DND-41 (cell line): ENCODE data around the gene PKD1L1.

ENCODE experiments used
- ATAC-seq: fragments of 200-7000 bp; cut with Tn5 transposase; 3 replicates; pipeline ENCODE4 v1.9.1; 2021; ENCODE audit warnings: low read depth; ENCODE audit not compliant: insufficient read depth
- DNase-seq: peaks from one replicate; pipeline ENCODE4 v3.0.0-alpha.2; 2020
- H2AFZ ChIP-seq: 2 replicates; pipeline ENCODE4 v1.6.0; 2012; ENCODE audit warnings: low read depth, low read length
- H3K27ac ChIP-seq: 2 replicates; pipeline ENCODE4 v1.5.1; 2012; ENCODE audit warnings: low read length, inconsistent platforms
- H3K27me3 ChIP-seq: fragments of 200-600 bp; sonication (generic); 2 replicates; pipeline ENCODE4 v1.6.0; 2012; ENCODE audit warnings: low read length, mild to moderate bottlenecking, inconsistent platforms; ENCODE audit not compliant: insufficient read depth, poor library complexity
- H3K36me3 ChIP-seq: 2 replicates; pipeline ENCODE4 v1.5.1; 2012; ENCODE audit warnings: low read length, inconsistent platforms; ENCODE audit not compliant: insufficient read depth
- H3K4me1 ChIP-seq: 2 replicates; pipeline ENCODE4 v1.5.1; 2012; ENCODE audit warnings: mild to moderate bottlenecking, low read length; ENCODE audit not compliant: insufficient read depth
- H3K4me2 ChIP-seq: 2 replicates; pipeline ENCODE4 v1.6.0; 2012; ENCODE audit warnings: mild to moderate bottlenecking, moderate library complexity, low read length, inconsistent platforms; ENCODE audit not compliant: insufficient read depth
- H3K4me3 ChIP-seq, 2 experiments: fragments of 200-600 bp in 1 of 2; shearing (Covaris generic) in 1 of 2; 2 replicates each; pipeline ENCODE4 v1.5.1; 2012 to 2016; ENCODE audit warnings: inconsistent platforms in 2 of 2, low read length in 2 of 2, mild to moderate bottlenecking in 2 of 2, low read depth in 1 of 2, moderate library complexity in 1 of 2
- H3K79me2 ChIP-seq: 2 replicates; pipeline ENCODE4 v1.6.0; 2012; ENCODE audit warnings: low read length, inconsistent platforms; ENCODE audit not compliant: insufficient read depth
- H3K9ac ChIP-seq: 2 replicates; pipeline ENCODE4 v1.6.0; 2012; ENCODE audit warnings: low read depth, mild to moderate bottlenecking, inconsistent platforms, low read length, moderate library complexity
- H3K9me3 ChIP-seq: 2 replicates; pipeline ENCODE4 v1.5.1; 2012; ENCODE audit warnings: low read length, moderate library complexity, mild to moderate bottlenecking, inconsistent platforms; ENCODE audit not compliant: insufficient read depth, severe bottlenecking
- H4K20me1 ChIP-seq: 2 replicates; pipeline ENCODE4 v1.6.0; 2012; ENCODE audit warnings: low read length; ENCODE audit not compliant: insufficient read depth
- CTCF ChIP-seq: IDR thresholded peaks from 2 replicates; pipeline ENCODE4 v1.5.1; 2012; ENCODE audit warnings: borderline replicate concordance, low read length, moderate library complexity, mild to moderate bottlenecking; ENCODE audit not compliant: poor library complexity, severe bottlenecking; ENCODE audit errors: extremely low read depth
- EZH2 ChIP-seq: IDR thresholded peaks from 3 replicates; pipeline ENCODE4 v1.6.1; 2012; ENCODE audit warnings: borderline replicate concordance, low read depth, mild to moderate bottlenecking, moderate library complexity, low read length, inconsistent platforms; ENCODE audit not compliant: severe bottlenecking

PKD1L1 gene

GRCh38 chr7:47827871-47828270 is 120.4 kb downstream of the PKD1L1 start:
- Histone ChIP-seq H3K4me3 (no peak overlapping the region), H4K20me1 (no peaks in the 10 kb centered on the region), H3K36me3 (no peaks in the 10 kb centered on the region), H3K27me3 (no peaks in the 10 kb centered on the region), H3K27ac (no peak overlapping the region), H3K4me1 (no peaks in the 10 kb centered on the region), H2AFZ (no peak overlapping the region), H3K4me2 (no peak overlapping the region), H3K79me2 (no peaks in the 10 kb centered on the region), H3K9ac (no peak overlapping the region), H3K9me3 (peaks cover 2% of the 10 kb centered on the region)
- no peak for DNase-seq
- no peak for TF ChIP-seq CTCF
- no peak for TF ChIP-seq EZH2
- no peak for ATAC-seq

- Histone ChIP-seq H3K27me3 (no peaks in the 10 kb centered on the region), H3K9ac (no peak overlapping the region), H3K4me1 (no peaks in the 10 kb centered on the region), H4K20me1 (no peaks in the 10 kb centered on the region), H3K4me3 (no peak overlapping the region), H3K36me3 (no peaks in the 10 kb centered on the region), H3K9me3 (peaks cover 2% of the 10 kb centered on the region), H3K27ac (no peak overlapping the region), H3K79me2 (no peaks in the 10 kb centered on the region), H3K4me2 (no peak overlapping the region), H2AFZ (no peak overlapping the region)
- ATAC-seq (no peak), DNase-seq (no peak)
- TF ChIP-seq CTCF (no peak), EZH2 (no peak)
Measured at GRCh38 chr7:47827351-47827756, 120.9 kb downstream of the PKD1L1 start.

- H3K4me1 ChIP-seq: no peaks in the 10 kb centered on the region
- no peaks in the 10 kb centered on the region for H4K20me1 ChIP-seq
- TF ChIP-seq CTCF (no peak), EZH2 (no peak)
- H3K9me3 ChIP-seq: peaks cover 2% of the 10 kb centered on the region
- H3K27ac ChIP-seq: no peak overlapping the region
- no peak overlapping the region for H2AFZ ChIP-seq
- H3K36me3 ChIP-seq: no peaks in the 10 kb centered on the region
- DNase-seq (no peak), ATAC-seq (no peak)
- no peak overlapping the region for H3K4me2 ChIP-seq
- no peak overlapping the region for H3K4me3 ChIP-seq
- H3K79me2 ChIP-seq: no peaks in the 10 kb centered on the region
- no peaks in the 10 kb centered on the region for H3K27me3 ChIP-seq
- H3K9ac ChIP-seq: no peak overlapping the region
Measured at GRCh38 chr7:47826754-47827153, 121.5 kb downstream of the PKD1L1 start.

- Histone ChIP-seq H3K9me3 (no peaks in the 10 kb centered on the region), H3K4me2 (no peak overlapping the region), H4K20me1 (no peaks in the 10 kb centered on the region), H3K4me1 (no peaks in the 10 kb centered on the region), H3K27me3 (no peaks in the 10 kb centered on the region), H3K79me2 (no peaks in the 10 kb centered on the region), H3K9ac (no peak overlapping the region), H3K36me3 (no peaks in the 10 kb centered on the region), H2AFZ (no peak overlapping the region), H3K4me3 (no peak overlapping the region), H3K27ac (no peak overlapping the region)
- ATAC-seq (no peak), DNase-seq (no peak)
- TF ChIP-seq EZH2 (no peak), CTCF (no peak)
Measured at GRCh38 chr7:47819607-47819920, 128.7 kb downstream of the PKD1L1 start.
